Measurements from ENCODE around the gene SRPK2.

SRPK2 gene

GRCh38 chr7:105178928-105179541 lies 209.7 kb downstream of the SRPK2 start:
- DNase-seq, result no peak

GRCh38 chr7:105178177-105178576 lies 210.5 kb downstream of the SRPK2 start:
- no peak for DNase-seq

GRCh38 chr7:105177026-105177425 lies 211.7 kb downstream of the SRPK2 start:
- DNase-seq, result no peak

GRCh38 chr7:105173586-105173985 lies 215.1 kb downstream of the SRPK2 start:
- DNase-seq, result no peak

- DNase-seq, result no peak
These were observed 224.0 kb downstream of the SRPK2 start for GRCh38 chr7:105164751-105165150.

- no peak for DNase-seq
These were observed 225.0 kb downstream of the SRPK2 start for GRCh38 chr7:105163718-105164117.

- DNase-seq, result no peak
These were observed 227.4 kb downstream of the SRPK2 start for GRCh38 chr7:105161366-105161765.

- no peak for DNase-seq
These were observed 231.4 kb downstream of the SRPK2 start for GRCh38 chr7:105157278-105157677.

GRCh38 chr7:105156731-105157130 lies 232.0 kb downstream of the SRPK2 start:
- no peak for DNase-seq

GRCh38 chr7:105154084-105154483 lies 234.6 kb downstream of the SRPK2 start:
- DNase-seq, result no peak

GRCh38 chr7:105153531-105153930 lies 235.2 kb downstream of the SRPK2 start:
- no peak for DNase-seq

GRCh38 chr7:105151152-105151551 lies 237.6 kb downstream of the SRPK2 start:
- DNase-seq, result no peak

GRCh38 chr7:105149827-105150226 lies 238.9 kb downstream of the SRPK2 start:
- DNase-seq, result no peak

- DNase-seq, result no peak
These were observed 247.7 kb downstream of the SRPK2 start for GRCh38 chr7:105141068-105141467.

- no peak for DNase-seq
These were observed 249.3 kb downstream of the SRPK2 start for GRCh38 chr7:105139381-105139780.

GRCh38 chr7:105137898-105138297 lies 250.8 kb downstream of the SRPK2 start:
- no peak for DNase-seq

GRCh38 chr7:105136221-105136620 lies 252.5 kb downstream of the SRPK2 start:
- no peak for DNase-seq

- DNase-seq, result no peak
These were observed 254.6 kb downstream of the SRPK2 start for GRCh38 chr7:105133986-105134655.

- no peak for DNase-seq
These were observed 255.4 kb downstream of the SRPK2 start for GRCh38 chr7:105133358-105133757.

GRCh38 chr7:105132835-105133234 lies 255.9 kb downstream of the SRPK2 start:
- no peak for DNase-seq

GRCh38 chr7:105132335-105132734 lies 256.4 kb downstream of the SRPK2 start:
- DNase-seq, result no peak

GRCh38 chr7:105131890-105132289 lies 256.8 kb downstream of the SRPK2 start:
- no peak for DNase-seq

- no peak for DNase-seq
These were observed 257.6 kb downstream of the SRPK2 start for GRCh38 chr7:105131033-105131656.

GRCh38 chr7:105130580-105130979 lies 258.1 kb downstream of the SRPK2 start:
- DNase-seq, result no peak

All from NCI-H446 treated with DMSO at 0.1 percent for 48 hours (cell line).